ENCODE measurements around the gene GON7. TPM values are rescaled to one million over a fixed set of nuclear protein-coding genes. Genes with fewer than 3 reads are reported as not detected.
"Not testable (repeated sequence)": the region's sequence is repeated elsewhere in the genome, so short reads cannot be mapped to it uniquely, and the experiment has no call there.

The GON7 gene
- polyA plus RNA-seq, 3 donors = 22.4 to 22.6 (median 22.5) TPM

DNA sequence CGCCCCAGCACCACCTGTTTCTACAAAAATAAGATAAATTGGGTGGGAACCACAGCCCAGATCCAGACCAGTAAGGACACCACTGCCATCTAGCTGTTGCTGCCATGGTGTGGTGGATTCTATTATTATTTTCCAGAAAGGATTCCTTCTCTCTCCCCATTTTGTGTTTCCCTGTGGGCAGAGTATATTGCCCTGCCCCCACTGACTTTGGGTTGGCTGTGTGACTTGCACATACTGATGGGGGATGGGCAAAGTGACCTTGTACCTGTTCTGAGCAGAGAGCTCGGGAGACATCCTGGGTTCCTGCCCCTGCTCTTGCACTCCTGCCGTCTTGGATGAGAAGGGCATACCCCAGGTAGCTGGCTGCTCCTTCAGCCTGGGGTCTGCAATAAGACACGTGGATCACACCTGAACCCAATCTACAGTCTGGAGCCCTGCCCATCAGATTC, 46.5 kb downstream of the GON7 start:
- no peak for DNase-seq (ENCODE audit: low read depth in 3 of 3, low spot score in 2 of 3)

DNA sequence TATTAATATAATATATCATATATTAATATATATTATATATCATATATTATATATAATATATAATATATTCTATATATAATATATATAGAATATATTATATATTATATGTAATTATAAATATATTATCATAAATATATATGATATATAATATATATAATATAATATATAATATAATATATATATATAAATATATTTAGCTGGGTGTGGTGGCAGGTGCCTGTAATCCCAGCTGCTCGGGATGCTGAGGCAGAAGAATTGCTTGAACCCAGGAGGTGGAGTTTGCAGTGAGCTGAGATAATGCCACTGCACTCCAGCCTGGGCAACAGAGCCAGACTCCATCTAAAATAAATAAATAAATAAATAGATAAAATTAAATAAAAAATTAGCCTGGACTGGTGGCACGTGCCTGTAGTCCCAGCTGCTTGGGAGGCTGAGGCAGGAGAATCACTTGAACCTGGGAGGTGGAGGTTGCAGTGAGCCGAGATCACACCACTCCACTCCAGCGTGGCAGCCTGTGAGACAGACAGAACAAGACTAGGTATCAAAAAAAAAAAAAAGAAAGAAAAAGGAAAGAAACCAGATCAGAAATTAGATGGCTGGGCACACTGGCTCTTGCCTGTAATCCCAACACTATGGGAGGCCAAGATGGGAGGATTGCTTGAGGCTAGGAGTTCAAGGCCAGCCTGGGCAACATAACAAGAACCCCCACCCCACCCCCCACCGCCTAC, 47.1 kb downstream of the GON7 start:
- not testable (repeated sequence) for DNase-seq (ENCODE audit: low read depth in 3 of 3, low spot score in 2 of 3)

DNA sequence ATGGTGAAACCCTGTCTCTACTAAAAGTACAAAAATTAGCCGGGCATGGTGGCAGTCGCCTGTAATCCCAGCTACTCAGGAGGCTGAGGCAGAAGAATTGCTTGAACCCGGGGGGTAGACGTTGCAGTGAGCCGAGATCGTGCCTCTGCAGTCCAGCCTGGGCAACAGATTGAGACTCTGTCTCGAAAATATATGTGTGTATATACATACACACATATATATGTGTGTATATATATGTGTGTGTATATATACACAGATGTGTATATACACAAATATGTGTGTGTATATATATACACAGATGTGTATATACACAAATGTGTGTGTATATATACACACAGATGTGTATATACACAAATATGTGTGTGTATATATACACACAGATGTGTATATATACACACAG, 48.5 kb downstream of the GON7 start:
- not testable (repeated sequence) for DNase-seq (ENCODE audit: low read depth in 3 of 3, low spot score in 2 of 3)

DNA sequence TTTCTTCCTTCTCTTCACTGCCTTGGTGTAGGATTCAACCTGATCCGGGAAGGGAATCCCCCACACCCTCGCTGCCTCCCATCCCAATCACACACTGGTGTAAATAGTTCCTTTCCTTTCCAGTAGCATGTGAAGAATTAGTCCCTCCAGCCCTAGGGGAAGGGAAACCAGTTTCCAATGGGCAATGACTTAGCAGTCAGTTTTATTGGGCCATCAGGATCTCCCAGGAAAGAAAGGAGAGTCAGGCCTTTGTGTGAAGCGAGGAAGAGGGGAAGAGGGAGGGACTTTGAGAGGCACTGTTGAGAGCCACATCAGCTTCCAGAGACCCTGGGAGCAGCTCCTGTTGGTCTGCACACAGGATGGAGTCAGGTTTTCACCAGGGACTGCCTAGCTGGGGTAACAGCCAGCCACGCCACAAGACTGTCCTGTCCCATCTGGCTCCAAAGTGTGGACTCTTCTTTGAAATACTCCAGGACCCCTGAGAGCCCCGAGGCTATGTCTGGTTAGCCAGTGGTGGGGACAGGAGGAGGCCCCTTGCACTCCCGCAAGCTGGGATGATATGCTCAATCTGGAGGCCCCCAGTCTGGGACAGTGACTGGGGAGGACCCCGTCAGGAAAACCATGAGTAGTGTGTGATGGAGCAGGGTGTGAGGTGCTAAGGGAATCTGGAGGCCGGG, 50.0 kb downstream of the GON7 start:
- no peak for DNase-seq (ENCODE audit: low read depth in 3 of 3, low spot score in 2 of 3)

DNA sequence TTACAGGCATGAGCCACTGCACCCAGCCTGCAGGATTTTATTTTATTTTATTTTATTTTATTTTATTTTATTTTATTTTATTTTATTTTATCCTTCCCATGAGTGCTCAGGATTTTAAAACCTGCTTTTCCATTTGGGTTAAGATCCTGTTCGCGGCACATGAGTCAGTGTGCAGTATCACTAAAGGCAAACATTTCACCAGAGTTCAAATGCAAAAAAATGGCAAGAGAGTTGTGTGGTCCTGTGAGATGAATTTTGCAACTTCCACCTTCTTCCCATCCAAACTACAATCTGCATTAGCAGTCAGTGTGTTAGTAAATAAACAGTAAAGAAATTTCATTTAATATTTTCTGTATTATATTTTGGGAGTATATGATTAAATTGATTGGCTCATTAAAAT, 51.2 kb downstream of the GON7 start:
- DNase-seq (ENCODE audit: low read depth in 3 of 3, low spot score in 2 of 3) = no peak

DNA sequence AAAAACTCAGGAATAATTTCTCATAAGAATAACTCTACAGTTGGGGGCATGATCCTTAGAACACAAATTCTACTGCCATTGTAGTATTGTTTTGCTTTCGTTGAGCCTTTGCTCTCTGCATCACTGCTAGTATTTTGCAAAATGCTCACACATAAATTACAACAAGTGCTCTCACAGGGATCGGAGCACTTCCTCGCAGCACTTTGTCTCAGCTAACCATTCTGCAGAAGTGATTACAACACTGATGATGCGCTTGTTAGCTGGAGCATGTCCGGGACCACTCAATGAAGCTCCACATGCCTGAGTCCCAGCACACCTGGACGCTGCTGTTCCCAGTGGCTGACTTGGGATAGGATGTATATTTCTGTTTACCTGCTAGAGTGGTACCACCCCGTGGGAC, 53.7 kb downstream of the GON7 start:
- DNase-seq (ENCODE audit: low read depth in 3 of 3, low spot score in 2 of 3) = no peak

Other genes with a start within 250 kb of the GON7 start
- gene ITPK1, start 91.1 kb downstream of the GON7 start, polyA plus RNA-seq (ENCODE audit: insufficient read length in 3 of 3) = 10 to 100 TPM; 28.5 to 33.7 (median 29.7) TPM
- gene MOAP1, start 22.2 kb downstream of the GON7 start, polyA plus RNA-seq (ENCODE audit: insufficient read length in 3 of 3) = 10 to 100 TPM; 43.9 to 48.0 (median 47.6) TPM
- gene LYSET, start 21.7 kb downstream of the GON7 start, polyA plus RNA-seq (ENCODE audit: insufficient read length in 3 of 3) = 10 to 100 TPM; 43.2 to 49.0 (median 44.0) TPM
- 10 to 100 TPM; 39.0 to 41.8 (median 41.5) TPM for gene UBR7, start 191 bp upstream of the GON7 start, polyA plus RNA-seq (ENCODE audit: insufficient read length in 3 of 3)
- 10 to 100 TPM; 48.5 to 51.5 (median 50.9) TPM for gene BTBD7, start 126.0 kb upstream of the GON7 start, polyA plus RNA-seq (ENCODE audit: insufficient read length in 3 of 3)
- under 1 TPM; 0.31 to 0.41 (median 0.32) TPM for gene COX8C, start 140.1 kb upstream of the GON7 start, polyA plus RNA-seq (ENCODE audit: insufficient read length in 3 of 3)
- gene UNC79, start 223.9 kb upstream of the GON7 start, polyA plus RNA-seq (ENCODE audit: insufficient read length in 3 of 3) = under 1 TPM; 0.71 to 0.87 (median 0.82) TPM

Data from right renal cortex interstitium (tissue), 3 donors.